ENCODE results near the gene LITAFD.
A peak's percentile ranks its signal among the peaks of the same experiment; 100 is the strongest.
"Not testable (repeated sequence)": the region's sequence is repeated elsewhere in the genome, so short reads cannot be mapped to it uniquely, and the experiment has no call there.

Gene LITAFD

GRCh38 chr16:8858994-8859912 is 22.9 kb upstream of the LITAFD start:
- no peak for DNase-seq

GRCh38 chr16:8859913-8860881 is 22.0 kb upstream of the LITAFD start:
- no peak for DNase-seq

- DNase-seq, result no peak
These were observed 20.4 kb upstream of the LITAFD start for GRCh38 chr16:8861563-8862308.

- no peak for DNase-seq
These were observed 19.6 kb upstream of the LITAFD start for GRCh38 chr16:8862309-8863130.

GRCh38 chr16:8863594-8864424 is 18.3 kb upstream of the LITAFD start:
- no peak for DNase-seq

- DNase-seq, result no peak
These were observed 17.6 kb upstream of the LITAFD start for GRCh38 chr16:8864480-8865110.

GRCh38 chr16:8865145-8865882 is 16.8 kb upstream of the LITAFD start:
- DNase-seq, result no peak

- DNase-seq, result no peak
These were observed 15.8 kb upstream of the LITAFD start for GRCh38 chr16:8866118-8866883.

- no peak for DNase-seq
These were observed 15.3 kb upstream of the LITAFD start for GRCh38 chr16:8866884-8867215.

- peak in 1 of 2 donors; percentile 40 for DNase-seq
These were observed 14.8 kb upstream of the LITAFD start for GRCh38 chr16:8867216-8867931.

- DNase-seq, result peak; percentile 32 to 64
These were observed 14.2 kb upstream of the LITAFD start for GRCh38 chr16:8867932-8868415.

- DNase-seq, result peak; percentile 85 to 86
These were observed 13.5 kb upstream of the LITAFD start, which contains the start of gene CARHSP1 for GRCh38 chr16:8868416-8869211. Gene CARHSP1, minus strand, starts transcription at chr16:8869006. Its CDS starts 9,678 bp downstream, at chr16:8859328.

- DNase-seq, result no peak
These were observed 12.8 kb upstream of the LITAFD start for GRCh38 chr16:8869212-8869987.

GRCh38 chr16:8869988-8870241 is 12.2 kb upstream of the LITAFD start:
- DNase-seq, result not testable (repeated sequence)

GRCh38 chr16:8872071-8872470 is 10.1 kb upstream of the LITAFD start:
- DNase-seq, result no peak
